SKM-1 treated with dmso at 0.1 percent for 144 hours (cell line): ENCODE measurements around the gene RETREG2.
A peak's percentile ranks its signal among the peaks of the same experiment; 100 is the strongest.

ENCODE experiments used
- DNase-seq: peaks from one replicate; lab custom pipeline; 2025; ENCODE audit not compliant: unreplicated experiment; lab: John Stamatoyannopoulos, UW

RETREG2 gene

GRCh38 chr2:219168932-219169331 lies 9.1 kb upstream of the RETREG2 start:
- DNase-seq, result no peak

DNA sequence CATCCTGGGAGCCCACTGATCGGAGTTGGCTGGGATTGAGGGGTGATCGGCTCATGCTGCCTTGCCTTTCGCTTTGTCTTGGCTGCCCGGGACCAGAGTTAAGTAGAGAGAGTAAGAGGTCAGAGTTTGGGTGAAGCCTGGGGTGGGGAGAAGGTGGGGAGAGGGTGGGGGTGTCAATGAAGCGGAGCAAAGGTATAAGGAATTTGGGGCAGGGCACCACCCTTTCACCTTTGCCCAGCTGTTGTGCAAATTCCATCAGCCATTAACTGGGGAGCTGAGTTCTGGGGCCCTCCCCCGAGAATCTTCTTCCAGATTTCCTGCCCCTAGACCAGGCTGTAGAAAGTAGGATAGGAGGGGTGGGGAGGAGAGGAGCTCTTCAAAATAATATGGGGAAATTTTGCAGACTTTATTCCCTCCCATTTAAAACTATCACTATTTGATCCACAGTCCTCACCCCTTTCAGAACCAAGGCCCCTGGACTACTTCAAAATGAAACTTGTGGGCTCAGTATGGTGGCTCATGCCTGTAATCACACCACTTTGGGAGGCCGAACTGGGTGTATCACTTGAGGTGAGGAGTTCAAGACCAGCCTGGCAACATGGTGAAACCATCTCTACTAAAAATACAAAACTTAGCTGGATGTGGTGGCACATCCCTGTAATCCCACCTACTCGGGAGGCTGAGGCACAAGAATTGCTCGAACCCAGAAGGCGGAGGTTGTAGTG lies 8.0 kb upstream of the RETREG2 start, which contains the start of gene SLC23A3:
SLC23A3 (minus strand) TSS at position 100 of the 725 bp plus-strand sequence; CDS start at position 55, 45 bp downstream.
- no peak for DNase-seq

DNA sequence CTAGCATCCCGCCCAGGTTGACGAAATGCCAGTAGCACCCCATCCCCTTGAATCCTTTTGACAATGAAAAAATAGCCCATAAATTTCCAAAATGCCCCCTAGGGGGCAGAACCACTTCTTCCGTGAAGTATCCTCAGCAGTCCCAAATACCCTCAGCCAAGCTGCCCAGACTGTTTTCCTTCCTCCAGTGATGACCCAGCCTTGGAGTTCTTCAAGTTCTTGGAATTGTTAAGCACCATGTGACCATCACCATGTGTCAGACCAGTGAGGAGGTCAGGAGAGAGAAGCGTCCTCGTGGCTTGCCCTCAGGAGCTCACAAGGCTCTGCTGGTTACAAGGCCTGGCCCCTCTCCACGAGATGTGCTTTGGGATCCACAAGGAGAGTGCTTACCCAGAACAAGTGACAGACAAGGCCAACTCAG lies 6.8 kb upstream of the RETREG2 start:
- DNase-seq, result peak; percentile 29

- no peak for DNase-seq
Observed at GRCh38 chr2:219172231-219173154, 5.6 kb upstream of the RETREG2 start.

- DNase-seq, result no peak
Observed at GRCh38 chr2:219173176-219173575, 4.9 kb upstream of the RETREG2 start.

DNA sequence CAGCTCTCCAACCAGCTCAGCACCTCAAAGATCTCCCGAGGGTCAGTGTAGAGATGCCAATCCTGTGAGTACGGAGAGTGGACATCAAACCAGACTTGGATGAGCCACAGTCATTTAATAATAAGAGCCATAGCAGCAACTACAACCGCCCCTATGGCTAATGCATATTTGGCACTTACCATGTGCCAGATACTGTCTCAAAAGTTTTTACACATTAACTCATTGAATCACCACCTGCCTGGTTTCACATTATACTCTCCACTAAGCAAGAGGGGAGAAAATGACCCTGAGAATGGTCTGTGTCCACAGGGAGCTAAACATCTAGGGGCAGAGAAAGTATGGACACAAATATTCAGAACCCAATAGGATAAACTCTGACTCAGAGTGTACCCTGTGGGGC lies 3.9 kb upstream of the RETREG2 start:
- no peak for DNase-seq

DNA sequence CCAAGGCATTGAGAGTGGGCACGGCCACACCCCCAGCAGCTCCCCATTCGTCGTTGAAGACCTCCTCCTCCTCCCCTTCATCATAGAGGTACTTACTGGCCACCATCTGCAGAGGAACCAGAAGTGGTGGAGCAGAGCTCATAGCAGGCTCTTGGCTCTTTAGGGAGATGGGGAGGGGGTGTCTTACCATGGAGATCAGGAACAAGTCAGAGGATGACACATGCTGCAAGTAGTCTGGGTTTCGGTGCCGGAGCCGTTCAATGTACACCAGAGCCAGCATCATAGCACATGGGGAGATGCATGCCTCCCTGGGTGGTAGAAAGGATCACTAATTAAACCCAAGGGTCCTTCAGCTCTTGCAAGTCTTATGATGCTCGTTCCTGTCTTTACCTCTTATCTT lies 3.3 kb upstream of the RETREG2 start:
- DNase-seq, result no peak

DNA sequence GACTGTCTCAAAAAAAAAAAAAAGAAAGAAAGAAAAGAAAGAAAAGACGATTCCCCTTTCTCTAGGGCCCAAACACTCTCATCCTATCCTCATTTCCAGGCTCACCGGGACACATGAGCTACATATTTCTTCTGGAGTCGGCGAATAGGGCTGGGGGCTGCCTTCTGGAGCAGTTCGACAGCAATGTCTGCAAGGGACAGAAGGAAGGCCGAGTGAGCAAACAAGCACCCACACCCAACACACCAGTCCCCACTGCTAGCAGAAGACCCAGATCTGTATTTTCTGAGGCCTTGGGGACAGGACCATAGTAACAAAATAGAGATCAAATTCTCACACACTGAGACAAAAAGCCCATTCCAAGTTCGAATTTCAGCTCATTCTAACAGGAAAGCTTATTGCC lies 2.6 kb upstream of the RETREG2 start:
- DNase-seq, result no peak

DNA sequence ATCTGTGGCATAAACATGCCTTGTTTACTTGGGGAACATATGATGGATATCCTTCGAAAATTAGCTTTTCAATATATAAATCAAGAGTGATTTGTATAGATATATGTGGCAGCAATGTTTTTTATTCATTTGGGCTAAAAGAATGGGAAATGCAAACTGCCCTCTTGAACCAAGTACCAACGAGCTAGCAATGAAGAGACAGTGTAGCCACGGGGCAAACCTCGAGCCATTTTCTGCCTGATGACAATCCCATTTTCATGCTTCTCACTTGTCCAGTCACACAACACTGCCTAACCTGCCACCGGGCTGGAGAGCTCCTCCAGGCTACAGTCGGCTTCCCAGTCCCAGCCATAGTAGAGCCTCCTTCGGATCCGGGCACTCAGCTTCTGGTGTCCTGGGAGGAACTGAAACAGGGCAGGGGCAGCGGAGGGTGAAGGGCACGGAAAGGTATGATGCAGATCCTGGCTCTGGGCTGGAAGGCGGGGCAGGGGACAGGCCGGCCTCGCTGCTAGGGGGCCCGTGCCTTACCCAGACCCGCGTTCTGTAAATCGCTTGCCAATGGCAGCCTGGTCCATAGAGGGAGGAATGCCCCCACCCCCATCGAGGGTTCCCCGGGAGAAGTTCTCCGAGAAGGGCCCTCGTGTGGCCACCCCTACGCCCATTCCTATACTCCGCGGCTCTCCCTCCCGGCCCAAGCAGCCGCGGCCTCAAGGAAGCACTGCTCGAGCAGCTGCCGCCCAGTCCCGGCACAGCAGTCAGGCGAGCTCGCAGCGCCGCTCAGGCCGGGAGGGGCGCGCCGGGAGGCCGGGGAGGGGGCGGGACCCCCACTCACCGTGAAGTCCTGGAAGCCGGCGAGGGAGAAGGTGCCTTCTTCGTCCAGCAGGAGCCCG lies 1.9 kb upstream of the RETREG2 start:
- no peak for DNase-seq

GRCh38 chr2:219176818-219177551 lies 1.1 kb upstream of the RETREG2 start, which contains the start of gene CNPPD1:
TSS of gene CNPPD1 (minus strand) at chr2:219176925. CDS start at chr2:219176828, 97 bp downstream.
- peak; percentile 81 for DNase-seq

GRCh38 chr2:219178377-219179175 lies 501 bp downstream of the RETREG2 start:
- DNase-seq, result no peak

DNA sequence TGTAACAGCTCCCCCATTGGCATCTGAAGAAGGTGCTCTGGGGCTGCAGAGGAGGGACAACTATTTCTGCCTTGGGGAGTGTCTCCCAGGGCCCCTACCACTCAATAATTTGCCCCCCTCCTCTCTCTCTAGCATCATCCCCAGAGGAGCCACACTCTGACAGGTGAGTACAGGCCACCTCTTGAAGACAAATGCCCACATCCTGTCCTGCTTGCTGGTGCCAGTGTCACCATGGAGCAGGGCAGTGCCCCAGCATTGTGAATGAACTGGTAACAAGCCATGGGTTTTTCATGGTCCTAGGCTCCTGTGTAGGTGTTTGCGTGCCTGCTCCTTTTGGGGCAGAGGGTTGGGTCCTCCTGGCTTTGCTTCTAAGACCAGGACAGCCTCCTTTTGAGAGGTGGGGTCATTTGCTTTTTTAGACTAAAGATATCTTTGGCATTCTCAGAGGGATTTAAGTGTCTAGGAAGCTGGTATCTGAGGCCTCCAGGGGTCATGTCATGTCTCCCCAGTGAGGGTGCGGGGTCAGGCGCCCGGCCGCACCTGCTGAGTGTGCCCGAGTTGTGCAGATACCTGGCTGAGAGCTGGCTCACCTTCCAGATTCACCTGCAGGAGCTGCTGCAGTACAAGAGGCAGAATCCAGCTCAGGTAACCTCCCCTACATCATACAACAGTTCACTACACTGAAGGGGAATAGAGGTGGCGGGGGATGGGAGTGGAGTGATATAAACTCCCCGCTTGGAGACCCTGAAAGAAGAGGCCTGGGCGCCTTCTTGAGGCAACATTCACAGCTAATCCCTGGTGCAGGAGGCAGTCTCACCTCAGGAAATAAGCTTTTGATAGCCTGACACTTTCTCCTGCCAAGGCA lies 1.8 kb downstream of the RETREG2 start:
- no peak for DNase-seq

DNA sequence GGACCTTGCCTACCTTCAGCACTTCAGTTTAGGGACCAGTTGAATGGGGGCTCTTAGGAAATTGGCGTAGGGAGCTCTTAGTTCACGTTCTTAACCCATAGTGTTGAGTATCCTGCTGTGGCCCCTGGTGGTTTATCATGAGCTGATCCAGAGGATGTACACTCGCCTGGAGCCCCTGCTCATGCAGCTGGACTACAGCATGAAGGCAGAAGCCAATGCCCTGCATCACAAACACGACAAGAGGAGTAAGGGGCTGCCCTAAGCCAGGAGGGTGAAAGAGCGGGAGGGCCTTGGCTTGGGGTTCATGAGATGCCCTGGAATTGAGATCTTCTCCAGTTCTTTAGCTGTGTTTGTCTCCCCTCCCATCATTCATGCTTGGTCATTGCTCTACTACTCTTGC lies 2.9 kb downstream of the RETREG2 start:
- no peak for DNase-seq

- DNase-seq, result no peak
Observed at GRCh38 chr2:219181531-219181930, 3.5 kb downstream of the RETREG2 start.

DNA sequence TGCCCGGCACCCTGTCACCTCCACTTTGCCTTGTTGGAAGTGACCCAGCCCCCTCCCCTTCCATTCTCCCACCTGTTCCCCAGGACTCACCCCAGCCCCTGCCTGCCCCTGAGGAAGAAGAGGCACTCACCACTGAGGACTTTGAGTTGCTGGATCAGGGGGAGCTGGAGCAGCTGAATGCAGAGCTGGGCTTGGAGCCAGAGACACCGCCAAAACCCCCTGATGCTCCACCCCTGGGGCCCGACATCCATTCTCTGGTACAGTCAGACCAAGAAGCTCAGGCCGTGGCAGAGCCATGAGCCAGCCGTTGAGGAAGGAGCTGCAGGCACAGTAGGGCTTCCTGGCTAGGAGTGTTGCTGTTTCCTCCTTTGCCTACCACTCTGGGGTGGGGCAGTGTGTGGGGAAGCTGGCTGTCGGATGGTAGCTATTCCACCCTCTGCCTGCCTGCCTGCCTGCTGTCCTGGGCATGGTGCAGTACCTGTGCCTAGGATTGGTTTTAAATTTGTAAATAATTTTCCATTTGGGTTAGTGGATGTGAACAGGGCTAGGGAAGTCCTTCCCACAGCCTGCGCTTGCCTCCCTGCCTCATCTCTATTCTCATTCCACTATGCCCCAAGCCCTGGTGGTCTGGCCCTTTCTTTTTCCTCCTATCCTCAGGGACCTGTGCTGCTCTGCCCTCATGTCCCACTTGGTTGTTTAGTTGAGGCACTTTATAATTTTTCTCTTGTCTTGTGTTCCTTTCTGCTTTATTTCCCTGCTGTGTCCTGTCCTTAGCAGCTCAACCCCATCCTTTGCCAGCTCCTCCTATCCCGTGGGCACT lies 4.5 kb downstream of the RETREG2 start:
- no peak for DNase-seq

GRCh38 chr2:219183151-219183772 lies 5.2 kb downstream of the RETREG2 start:
- no peak for DNase-seq

GRCh38 chr2:219184121-219184520 lies 6.0 kb downstream of the RETREG2 start:
- no peak for DNase-seq
